MV-4-11 (cell line): ENCODE data around the gene PRKN.
A peak's percentile ranks its signal among the peaks of the same experiment; 100 is the strongest.

ENCODE experiments used
- DNase-seq: peaks from one replicate; lab custom pipeline; 2025; lab: John Stamatoyannopoulos, UW

The PRKN gene

DNA sequence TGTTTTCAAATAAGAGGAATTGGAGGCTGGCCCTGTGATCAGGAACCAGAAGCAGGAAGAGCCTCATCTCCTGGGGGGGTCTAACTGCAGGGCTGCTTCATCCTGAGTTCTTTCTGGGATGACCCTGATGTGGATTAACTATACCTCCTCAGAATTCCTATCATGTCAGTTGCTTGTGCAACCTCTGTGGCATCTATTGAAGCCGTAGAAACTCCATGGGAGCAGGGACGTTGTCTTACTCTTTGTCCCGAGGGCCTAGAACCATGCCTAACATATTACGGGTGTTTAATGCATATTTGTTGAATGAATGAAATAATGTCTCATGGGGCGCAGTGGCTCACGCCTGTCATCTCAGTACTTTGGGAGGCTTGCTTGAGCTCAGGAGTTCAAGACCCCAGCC is 1343.6 kb downstream of the PRKN start:
- DNase-seq, result no peak

DNA sequence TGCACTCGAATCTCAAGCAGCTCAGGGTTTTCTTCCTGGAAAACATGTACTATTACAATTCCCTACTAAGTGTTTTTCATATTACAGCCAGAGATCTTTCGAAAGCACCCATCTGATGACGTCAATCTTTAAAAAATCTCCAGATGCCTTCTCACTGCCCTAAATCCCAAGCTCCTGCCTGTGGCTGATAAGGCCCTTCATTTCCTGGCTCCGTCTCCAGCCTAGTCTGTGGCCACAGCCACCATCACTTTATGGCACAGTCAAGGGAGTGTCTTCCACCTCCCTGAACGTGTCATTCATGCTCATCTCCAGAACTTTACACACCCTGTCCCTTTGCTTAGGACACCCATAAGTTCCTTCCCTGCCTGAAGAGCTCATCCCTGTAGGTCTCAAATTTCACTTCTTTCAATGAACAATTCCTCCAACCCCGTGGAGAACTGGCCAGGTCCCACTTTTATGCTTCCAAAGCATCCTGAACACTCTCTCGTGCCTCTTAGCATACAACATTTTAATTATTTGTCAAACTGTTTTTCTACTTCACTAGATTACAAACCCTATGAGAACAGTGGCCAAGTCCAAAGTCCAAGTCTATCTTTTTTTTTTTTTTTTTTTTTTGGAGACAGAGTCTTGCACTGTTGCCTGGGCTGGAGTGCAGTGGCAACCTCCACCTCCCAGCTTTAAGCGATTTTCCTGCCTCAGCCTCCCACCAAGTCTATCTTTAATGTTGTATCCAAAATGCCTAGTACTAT is 1347.6 kb downstream of the PRKN start:
- DNase-seq, result no peak

GRCh38 chr6:161378115-161378514 is 1349.5 kb downstream of the PRKN start:
- DNase-seq, result no peak

- no peak for DNase-seq
Measured at GRCh38 chr6:161377116-161377515, 1350.5 kb downstream of the PRKN start.

- no peak for DNase-seq
Measured at GRCh38 chr6:161376367-161376766, 1351.2 kb downstream of the PRKN start.

DNA sequence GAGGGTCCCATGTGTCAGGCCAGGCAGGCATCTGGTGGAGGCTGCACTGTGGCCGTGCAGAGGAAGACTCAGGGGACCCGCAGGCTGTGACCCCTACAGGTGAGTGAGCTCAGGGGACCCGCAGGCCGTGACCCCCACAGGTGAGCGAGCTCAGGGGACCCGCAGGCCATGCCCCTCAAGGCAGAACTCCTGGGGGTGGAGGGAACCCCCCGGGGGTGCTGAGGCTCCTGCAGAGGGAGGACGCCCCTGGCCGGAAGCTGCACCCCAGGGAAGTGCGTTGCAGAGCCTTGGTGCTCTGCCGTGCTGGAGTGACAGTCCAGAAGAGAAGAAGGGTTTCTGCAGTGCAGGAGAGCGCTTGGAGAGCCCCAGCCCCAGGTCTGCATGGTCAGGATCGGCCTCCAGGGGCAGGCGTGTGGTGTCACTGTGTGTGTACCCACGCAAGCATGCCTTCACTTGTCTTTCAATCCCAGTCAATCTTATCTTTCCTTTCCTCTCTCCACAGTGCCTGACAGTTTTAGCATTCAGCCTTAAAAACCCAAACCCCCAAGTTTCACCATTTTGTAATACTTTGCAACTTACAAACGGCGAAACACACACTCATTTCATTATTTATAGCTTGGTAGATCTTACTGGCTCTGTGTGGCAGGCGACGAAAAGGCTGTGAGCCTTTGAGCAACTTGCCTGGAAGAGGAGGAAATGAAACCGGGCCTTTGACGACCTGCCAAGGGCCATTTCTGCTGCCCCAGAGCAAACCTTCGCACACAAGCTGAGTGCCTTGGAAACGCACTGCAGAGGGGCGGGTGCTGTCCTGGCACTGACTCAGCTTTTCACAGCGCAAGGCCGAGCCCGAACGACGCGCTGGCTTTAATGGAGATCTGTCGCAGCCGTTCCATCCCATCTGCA is 1352.3 kb downstream of the PRKN start:
- DNase-seq, result peak; percentile 99

GRCh38 chr6:161373905-161374451 is 1353.6 kb downstream of the PRKN start:
- DNase-seq, result peak; percentile 62

DNA sequence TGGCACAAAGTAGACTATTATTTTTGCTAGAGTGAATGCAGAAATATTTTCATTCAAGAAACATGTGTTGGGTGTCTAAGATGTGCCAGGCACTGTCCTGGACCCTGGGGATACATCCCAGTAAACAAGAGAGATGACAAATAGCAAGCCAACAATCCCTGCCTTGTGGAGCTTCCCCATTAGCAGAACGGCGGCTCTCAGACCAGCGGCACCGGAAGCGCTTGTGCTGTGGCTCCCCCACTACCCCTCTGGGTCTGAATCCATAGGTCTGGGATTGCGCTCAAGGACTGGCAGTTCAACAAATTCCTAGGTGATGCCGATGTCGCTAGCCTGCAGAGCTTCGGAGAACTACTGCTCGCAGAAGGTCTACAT is 1355.2 kb downstream of the PRKN start:
- DNase-seq, result no peak

DNA sequence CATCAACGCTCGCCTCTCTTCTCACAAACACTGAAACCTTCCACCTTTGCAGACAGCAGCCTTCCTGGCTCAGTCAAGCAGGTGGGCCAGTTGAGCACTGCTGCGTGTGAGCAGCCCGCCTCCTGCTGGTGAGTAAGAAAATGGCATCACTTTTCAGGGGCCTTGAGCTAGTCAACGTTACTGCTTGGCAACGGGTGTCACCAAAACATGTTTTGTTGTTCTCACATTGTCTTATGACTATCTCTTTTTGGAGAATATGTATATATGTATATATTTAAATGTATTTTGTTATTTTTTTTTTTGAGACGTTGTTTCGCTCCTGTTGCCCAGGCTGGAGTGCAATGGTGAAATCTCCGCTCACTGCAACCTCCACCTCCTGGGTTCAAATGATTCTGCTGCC is 1356.7 kb downstream of the PRKN start:
- DNase-seq, result peak; percentile 57

DNA sequence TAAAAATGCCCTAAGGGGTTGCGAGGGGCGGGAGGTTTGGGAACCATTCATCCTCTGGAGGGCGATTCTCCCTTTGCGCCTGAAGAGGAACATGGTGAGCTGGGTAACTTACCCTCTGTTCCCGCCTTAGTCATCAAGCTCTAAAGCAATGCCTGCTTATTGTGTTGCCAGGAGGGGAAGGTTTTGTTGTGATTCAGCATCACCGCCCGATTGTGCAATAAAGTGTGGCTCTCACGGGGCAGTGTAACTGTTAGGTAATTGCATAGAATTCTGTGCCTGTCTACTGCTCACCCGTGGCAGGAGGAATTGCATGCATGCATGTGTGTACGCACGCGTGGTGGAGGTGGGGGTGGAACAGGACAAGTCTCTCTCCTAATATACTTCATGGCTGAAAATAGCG is 1358.2 kb downstream of the PRKN start:
- DNase-seq, result peak; percentile 96

- no peak for DNase-seq
Measured at GRCh38 chr6:161368514-161368913, 1359.1 kb downstream of the PRKN start.

DNA sequence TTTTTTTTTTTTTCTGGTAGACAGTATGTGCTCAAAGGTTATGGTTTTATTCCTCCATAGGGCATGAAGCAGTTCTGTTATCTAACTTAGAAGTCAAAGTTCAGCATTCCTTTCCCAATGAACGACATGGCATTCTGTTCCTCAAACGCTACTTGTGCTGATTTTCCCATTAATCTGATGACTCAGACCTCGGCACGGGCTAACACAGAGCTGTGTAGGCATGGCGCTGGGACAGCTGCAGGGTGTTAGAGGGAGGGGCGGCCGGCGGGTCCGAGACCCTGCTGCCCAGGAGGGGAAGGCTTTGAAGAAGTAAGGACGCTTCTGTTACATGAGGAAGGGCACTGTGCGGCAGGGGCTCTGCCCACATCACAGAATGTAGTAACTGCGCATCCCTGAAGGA is 1360.1 kb downstream of the PRKN start:
- no peak for DNase-seq

GRCh38 chr6:161366301-161366923 is 1361.2 kb downstream of the PRKN start:
- DNase-seq, result peak; percentile 96

- DNase-seq, result no peak
Measured at GRCh38 chr6:161365633-161366032, 1361.9 kb downstream of the PRKN start.

GRCh38 chr6:161363286-161363685 is 1364.3 kb downstream of the PRKN start:
- DNase-seq, result no peak

DNA sequence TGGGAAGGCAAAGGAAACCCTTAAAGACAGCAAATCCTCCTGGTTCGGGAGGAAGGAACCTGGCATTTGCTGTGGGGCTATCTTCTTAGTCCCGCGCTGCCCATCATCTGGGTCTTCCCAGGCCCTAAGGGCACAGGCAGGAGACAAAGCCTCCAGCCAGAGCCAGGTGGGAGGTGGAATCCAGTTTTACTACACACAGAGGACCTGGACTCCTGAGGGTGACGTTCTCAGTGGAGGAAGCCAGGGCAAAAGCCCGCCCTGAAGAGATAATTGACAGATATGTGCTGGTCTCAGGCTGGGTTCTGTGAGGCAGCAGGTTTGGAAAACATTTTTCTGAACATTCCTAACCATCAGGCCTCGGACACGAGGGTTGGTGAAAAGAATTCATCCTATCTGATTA is 1365.3 kb downstream of the PRKN start:
- no peak for DNase-seq

GRCh38 chr6:161361529-161361928 is 1366.0 kb downstream of the PRKN start:
- no peak for DNase-seq

GRCh38 chr6:161360520-161360919 is 1367.0 kb downstream of the PRKN start:
- peak; percentile 9 for DNase-seq

DNA sequence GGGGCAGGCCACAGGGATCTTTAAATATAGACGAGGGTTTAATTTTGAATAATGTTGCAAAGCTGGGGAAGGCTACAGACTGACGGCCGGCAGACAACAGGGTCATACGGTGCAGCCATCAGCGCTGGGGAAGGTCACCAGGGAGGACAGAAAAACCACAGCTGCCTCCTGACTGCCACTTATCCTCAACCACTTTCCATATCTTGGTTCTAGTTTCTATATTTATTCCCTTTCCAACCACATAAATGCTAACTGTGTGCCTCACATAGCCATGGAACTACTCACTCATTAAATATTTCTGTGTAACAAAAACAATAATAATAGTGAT is 1368.0 kb downstream of the PRKN start:
- DNase-seq, result peak; percentile 81

DNA sequence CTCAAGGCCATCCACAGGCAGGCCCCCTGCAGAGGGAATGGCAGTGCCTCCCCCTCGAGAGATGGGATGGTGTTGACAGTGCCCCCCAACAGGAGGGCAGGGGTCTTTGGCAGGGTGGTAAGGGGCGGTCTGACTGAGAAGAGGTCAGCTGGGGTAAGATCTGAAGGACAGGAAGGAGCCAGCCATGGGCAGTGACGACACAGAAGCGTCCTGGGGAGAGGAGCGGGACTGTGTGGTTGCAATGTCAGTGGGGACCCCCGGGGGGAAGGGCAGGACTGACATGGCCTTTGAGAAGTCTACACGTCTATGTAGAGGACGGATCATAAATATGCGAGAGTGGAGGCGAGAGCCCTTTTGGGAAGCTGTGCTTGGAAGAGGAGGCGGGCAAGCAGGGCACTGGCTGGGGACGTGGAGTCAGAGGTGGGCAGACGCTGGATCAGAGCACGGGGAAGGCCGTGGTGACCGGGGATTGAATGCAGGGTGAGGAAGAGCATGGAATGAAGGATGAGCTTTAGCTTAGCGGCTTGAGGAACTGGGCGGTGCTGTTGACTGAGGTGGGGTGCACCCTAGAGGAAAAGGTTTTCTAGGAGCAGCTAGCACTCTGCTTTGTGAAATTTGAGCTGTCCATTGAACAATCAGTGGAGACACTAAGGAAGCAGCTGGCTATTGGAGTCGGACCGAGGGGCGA is 1371.3 kb downstream of the PRKN start:
- DNase-seq, result no peak

- peak; percentile 7 for DNase-seq
Measured at GRCh38 chr6:161355696-161356095, 1371.9 kb downstream of the PRKN start.

DNA sequence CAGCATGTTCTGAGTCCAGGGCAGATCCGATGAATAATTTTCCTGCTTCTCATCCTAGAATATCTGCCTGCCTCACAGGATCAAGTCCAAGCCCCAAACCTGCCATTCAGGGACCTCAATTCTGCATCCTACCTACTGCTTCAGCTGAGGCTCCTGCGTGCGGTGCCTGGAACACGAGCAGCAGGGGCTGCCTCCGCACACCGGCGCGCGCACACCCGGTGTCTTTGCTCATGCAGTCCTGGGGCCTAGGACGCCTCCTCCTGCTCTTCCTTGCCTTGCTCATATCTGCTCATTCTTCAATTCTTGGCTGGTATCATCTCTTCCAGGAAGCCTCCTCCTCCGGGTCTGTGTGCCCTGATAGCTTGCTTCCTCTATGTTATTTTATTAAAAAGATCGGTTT is 1372.6 kb downstream of the PRKN start:
- no peak for DNase-seq
